SK-N-SH (cell line): ENCODE results near the gene PFKFB3. TPM values are rescaled to one million over a fixed set of nuclear protein-coding genes. Genes with fewer than 3 reads are reported as not detected.

Experiments used
- CTCF ChIA-PET: fragments of 300-600, 350-600 bp; formaldehyde crosslinking; extraction: SDS; loops from one replicate; lab custom pipeline; 2021; lab: Yijun Ruan, JAX
- POLR2A ChIA-PET: fragments of 350-600 bp; sonication (Branson Sonifier 250); formaldehyde crosslinking; extraction: SDS; loops from one replicate; lab custom pipeline; 2020; ENCODE audit warnings: antibody characterized with exemption, inconsistent platforms; lab: Yijun Ruan, JAX
- DNase-seq: peaks from one replicate; pipeline ENCODE4 v3.0.0; 2012
- H2AFZ ChIP-seq: fragments of 200-600 bp; sonication (generic); 2 replicates; pipeline ENCODE4 v1.8.1; 2016; ENCODE audit warnings: antibody characterized with exemption, mild to moderate bottlenecking, low read depth
- H3F3A ChIP-seq: fragments of 200-600 bp; sonication (generic); replicated peaks from 2 replicates; pipeline ENCODE3; 2016; ENCODE audit warnings: antibody characterized with exemption, mild to moderate bottlenecking; ENCODE audit not compliant: insufficient read depth
- H3K27ac ChIP-seq, 2 experiments: fragments of 200-500 bp in 1 of 2; fragments of 200-600 bp in 1 of 2; sonication (Bioruptor generic) in 1 of 2; sonication (generic), shearing (Covaris generic) in 1 of 2; 2 replicates each; pipeline versions ENCODE4 v1.5.1 to v1.6.1; 2014 to 2016; ENCODE audit warnings: low read depth in 2 of 2, inconsistent platforms in 1 of 2, low read length in 1 of 2, mild to moderate bottlenecking in 1 of 2, mixed read lengths in 1 of 2
- H3K27me3 ChIP-seq: fragments of 200-600 bp; sonication (generic), shearing (Covaris generic); 2 replicates; pipeline ENCODE4 v1.6.1; 2016; ENCODE audit warnings: mixed run types; ENCODE audit not compliant: insufficient read depth
- H3K36me3 ChIP-seq, 2 experiments: fragments of 200-500 bp in 1 of 2; fragments of 200-600 bp in 1 of 2; sonication (Bioruptor generic) in 1 of 2; sonication (generic) in 1 of 2; replicated peaks in 1 of 2; 2 replicates each; pipeline versions ENCODE3 to v1.5.1; 2014 to 2016; ENCODE audit warnings: low read length in 1 of 2, mild to moderate bottlenecking in 1 of 2; ENCODE audit not compliant: insufficient read depth in 2 of 2, control insufficient read depth in 1 of 2
- H3K4me1 ChIP-seq, 2 experiments: fragments of 200-500 bp in 1 of 2; fragments of 200-600 bp in 1 of 2; sonication (Bioruptor generic) in 1 of 2; sonication (generic), shearing (Covaris generic) in 1 of 2; 2 replicates each; pipeline versions ENCODE4 v1.5.1 to v1.6.1; 2014 to 2016; ENCODE audit warnings: low read depth in 1 of 2, low read length in 1 of 2, mixed run types in 1 of 2; ENCODE audit not compliant: insufficient read depth in 2 of 2, control insufficient read depth in 1 of 2
- H3K4me2 ChIP-seq: fragments of 200-600 bp; sonication (generic), shearing (Covaris generic); 2 replicates; pipeline ENCODE4 v1.6.1; 2017; ENCODE audit warnings: mixed run types
- H3K4me3 ChIP-seq, 2 experiments: fragments of 200-500 bp in 1 of 2; fragments of 200-600 bp in 1 of 2; sonication (Bioruptor generic) in 1 of 2; sonication (generic), shearing (Covaris generic) in 1 of 2; 2 replicates each; pipeline versions ENCODE4 v1.5.1 to v1.8.1; 2014 to 2016; ENCODE audit warnings: low read depth in 2 of 2, inconsistent platforms in 1 of 2, low read length in 1 of 2, mild to moderate bottlenecking in 1 of 2, mixed read lengths in 1 of 2, moderate library complexity in 1 of 2
- H3K79me2 ChIP-seq: fragments of 200-600 bp; sonication (generic); 2 replicates; pipeline ENCODE4 v1.8.1; 2017; ENCODE audit warnings: mild to moderate bottlenecking; ENCODE audit not compliant: insufficient read depth
- H3K9ac ChIP-seq: fragments of 200-600 bp; sonication (generic); 2 replicates; pipeline ENCODE4 v1.6.1; 2017; ENCODE audit warnings: mixed run types
- H3K9me2 ChIP-seq: fragments of 200-600 bp; sonication (generic); 2 replicates; pipeline ENCODE4 v1.6.1; 2017; ENCODE audit warnings: mixed run types
- H3K9me3 ChIP-seq: fragments of 200-600 bp; sonication (generic); 2 replicates; pipeline ENCODE4 v1.6.1; 2017; ENCODE audit warnings: mixed run types, mild to moderate bottlenecking, moderate library complexity
- H4K20me1 ChIP-seq: fragments of 200-600 bp; sonication (generic); 2 replicates; pipeline ENCODE4 v1.6.1; 2017; ENCODE audit warnings: mild to moderate bottlenecking, mixed run types; ENCODE audit not compliant: insufficient read depth
- CTCF ChIP-seq: fragments of 200-600 bp; sonication (generic); IDR thresholded peaks from 2 replicates; pipeline ENCODE4 v1.6.1; 2017; ENCODE audit warnings: antibody characterized with exemption, mild to moderate bottlenecking, moderate library complexity
- EP300 ChIP-seq, 2 experiments: IDR thresholded peaks; 2 replicates each; pipeline versions ENCODE4 v1.4.0 to v1.6.1; 2012; ENCODE audit warnings: borderline replicate concordance in 1 of 2, low read depth in 1 of 2, low read length in 1 of 2
- EZH2phosphoT487 ChIP-seq: fragments of 200-600 bp; sonication (generic); IDR thresholded peaks from 2 replicates; pipeline ENCODE4 v1.6.1; 2017; ENCODE audit warnings: low read depth, mixed run types, mild to moderate bottlenecking, antibody characterized with exemption, moderate library complexity, borderline replicate concordance
- GABPA ChIP-seq: IDR thresholded peaks from 2 replicates; pipeline ENCODE4 v1.4.0; 2012; ENCODE audit warnings: low read depth, mild to moderate bottlenecking
- GATA2 ChIP-seq: sonication (generic); formaldehyde crosslinking; IDR thresholded peaks from 2 replicates; pipeline ENCODE4 v1.5.0; 2020; ENCODE audit warnings: mild to moderate bottlenecking, missing genetic modification reagents
- IRF3 ChIP-seq: fragments of 150-350 bp; IDR thresholded peaks from 2 replicates; pipeline ENCODE4 v1.6.1; 2016; ENCODE audit warnings: mild to moderate bottlenecking, low read depth, low read length
- NRF1 ChIP-seq: IDR thresholded peaks from 2 replicates; pipeline ENCODE4 v1.6.1; 2012; ENCODE audit warnings: low read depth, mild to moderate bottlenecking, low read length
- POLR2AphosphoS5 ChIP-seq: IDR thresholded peaks from 2 replicates; pipeline ENCODE4 v1.6.1; 2012; ENCODE audit warnings: low read depth, low read length
- RFX5 ChIP-seq: IDR thresholded peaks from 2 replicates; pipeline ENCODE4 v1.6.1; 2012; ENCODE audit warnings: mild to moderate bottlenecking, improper control_type of control experiment, low read length
- RXRA ChIP-seq: IDR thresholded peaks from 2 replicates; pipeline ENCODE4 v1.4.0; 2012; ENCODE audit warnings: low read depth, mild to moderate bottlenecking, borderline replicate concordance
- SIN3A ChIP-seq: IDR thresholded peaks from 2 replicates; pipeline ENCODE4 v1.6.1; 2012; ENCODE audit warnings: low read depth, mild to moderate bottlenecking, low read length, moderate library complexity, borderline replicate concordance
- USF1 ChIP-seq: IDR thresholded peaks from 2 replicates; pipeline ENCODE4 v1.4.0; 2012; ENCODE audit warnings: low read depth, borderline replicate concordance
- WGBS: methylation state at CpG from one replicate; pipeline ENCODE4 v1.1.6; 2017; ENCODE audit warnings: low lambda C conversion rate; 5-methylcytosine and 5-hydroxymethylcytosine counted together
- polyA plus RNA-seq, 3 experiments: library from polyadenylated mRNA; depleted of rRNA; stranded (reverse); fragments of >200 nt; gene quantifications; 2 replicates each; pipeline ENCODE4 v1.2.3, GENCODE V29; 2012
- TF ChIP-seq, protein P1 (sequence below): IDR thresholded peaks from 2 replicates; pipeline ENCODE4 v1.6.1; 2012; ENCODE audit warnings: mild to moderate bottlenecking, low read depth, low read length, moderate library complexity

Gene PFKFB3
- polyA plus RNA-seq, 1 of the 3 experiments (the other 2 are of a cell fraction): 59.7 TPM

DNA sequence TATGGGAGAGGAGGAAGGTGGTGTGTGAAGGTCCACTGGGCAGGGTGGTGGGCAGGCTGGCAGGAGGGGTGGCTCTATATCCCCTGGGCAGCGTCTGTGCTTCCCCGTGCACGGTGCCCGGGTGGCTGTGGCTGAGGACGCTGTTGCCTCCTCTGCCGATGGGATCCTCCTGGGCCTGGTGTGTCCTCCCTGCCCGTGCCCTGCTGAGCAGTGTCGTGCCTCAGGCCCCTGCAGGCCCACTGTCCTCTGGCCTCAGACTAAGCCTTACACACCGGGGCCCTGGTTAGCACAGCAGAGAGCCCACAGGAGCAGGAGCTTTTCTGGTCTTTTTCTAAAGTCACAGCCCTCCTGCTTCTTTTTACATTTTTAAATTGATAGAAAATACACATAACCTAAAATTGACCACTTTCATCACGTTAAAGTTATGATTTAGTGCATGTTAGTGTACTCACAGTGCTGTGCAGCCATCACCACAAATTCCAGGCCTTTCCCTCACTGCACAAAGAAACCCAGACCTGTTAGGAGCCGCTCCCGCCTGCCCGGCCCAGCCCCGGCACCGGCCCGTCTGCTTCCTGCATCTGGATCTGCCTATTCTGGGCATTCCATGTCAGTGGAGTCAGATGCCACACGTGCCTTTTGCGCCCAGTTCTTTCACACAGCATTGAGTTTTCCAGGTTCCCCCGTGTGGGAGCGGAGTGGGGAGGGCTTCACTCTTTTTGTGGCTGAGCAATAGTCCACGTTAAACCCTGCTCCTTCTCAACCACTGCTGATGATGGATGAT lies 19.4 kb downstream of the PFKFB3 start (continued):
- TF ChIP-seq IRF3 (no peak), SIN3A (0 out of 2 replicates have a peak, but pooled peaks have one; percentile 27), GABPA (no peak), EZH2phosphoT487 (no peak)
- TF ChIP-seq, protein P1, sequence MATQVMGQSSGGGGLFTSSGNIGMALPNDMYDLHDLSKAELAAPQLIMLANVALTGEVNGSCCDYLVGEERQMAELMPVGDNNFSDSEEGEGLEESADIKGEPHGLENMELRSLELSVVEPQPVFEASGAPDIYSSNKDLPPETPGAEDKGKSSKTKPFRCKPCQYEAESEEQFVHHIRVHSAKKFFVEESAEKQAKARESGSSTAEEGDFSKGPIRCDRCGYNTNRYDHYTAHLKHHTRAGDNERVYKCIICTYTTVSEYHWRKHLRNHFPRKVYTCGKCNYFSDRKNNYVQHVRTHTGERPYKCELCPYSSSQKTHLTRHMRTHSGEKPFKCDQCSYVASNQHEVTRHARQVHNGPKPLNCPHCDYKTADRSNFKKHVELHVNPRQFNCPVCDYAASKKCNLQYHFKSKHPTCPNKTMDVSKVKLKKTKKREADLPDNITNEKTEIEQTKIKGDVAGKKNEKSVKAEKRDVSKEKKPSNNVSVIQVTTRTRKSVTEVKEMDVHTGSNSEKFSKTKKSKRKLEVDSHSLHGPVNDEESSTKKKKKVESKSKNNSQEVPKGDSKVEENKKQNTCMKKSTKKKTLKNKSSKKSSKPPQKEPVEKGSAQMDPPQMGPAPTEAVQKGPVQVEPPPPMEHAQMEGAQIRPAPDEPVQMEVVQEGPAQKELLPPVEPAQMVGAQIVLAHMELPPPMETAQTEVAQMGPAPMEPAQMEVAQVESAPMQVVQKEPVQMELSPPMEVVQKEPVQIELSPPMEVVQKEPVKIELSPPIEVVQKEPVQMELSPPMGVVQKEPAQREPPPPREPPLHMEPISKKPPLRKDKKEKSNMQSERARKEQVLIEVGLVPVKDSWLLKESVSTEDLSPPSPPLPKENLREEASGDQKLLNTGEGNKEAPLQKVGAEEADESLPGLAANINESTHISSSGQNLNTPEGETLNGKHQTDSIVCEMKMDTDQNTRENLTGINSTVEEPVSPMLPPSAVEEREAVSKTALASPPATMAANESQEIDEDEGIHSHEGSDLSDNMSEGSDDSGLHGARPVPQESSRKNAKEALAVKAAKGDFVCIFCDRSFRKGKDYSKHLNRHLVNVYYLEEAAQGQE: no peak
- TF ChIP-seq, all 33 proteins: peak for 6

DNA sequence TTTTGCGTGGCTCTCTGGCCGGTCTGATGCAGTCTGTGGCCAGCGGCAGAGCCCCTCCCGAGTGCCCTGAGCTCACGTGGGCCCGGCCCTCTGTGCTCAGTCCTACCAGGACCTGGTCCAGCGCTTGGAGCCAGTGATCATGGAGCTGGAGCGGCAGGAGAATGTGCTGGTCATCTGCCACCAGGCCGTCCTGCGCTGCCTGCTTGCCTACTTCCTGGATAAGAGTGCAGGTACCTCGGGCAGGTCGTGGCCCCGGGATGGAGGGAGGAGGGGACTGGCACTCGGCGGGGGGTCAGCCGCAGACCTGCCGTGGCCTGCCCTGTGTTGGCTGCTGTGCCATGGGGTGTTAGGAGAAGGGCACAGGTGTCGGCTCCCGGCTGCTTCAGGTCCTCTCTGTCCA lies 20.0 kb downstream of the PFKFB3 start:
- no peak for DNase-seq
- H3K9me2 ChIP-seq: no peaks in the 10 kb centered on the region
- H3K9ac ChIP-seq: peak overlapping the region; percentile 43; the same call in 1 of the 2 replicates
- H3K27ac ChIP-seq: peak overlapping the region in 1 of 2 experiments; percentile 61
- no peaks in the 10 kb centered on the region for H3K9me3 ChIP-seq
- ChIA-PET POLR2A (no interaction called here), CTCF (interaction anchor here (0.8 to 1.5 kb wide), 2 partner anchors 9 to 13 kb away, joined by 3 to 4 read pairs; no protein-coding TSS in a partner anchor)
- peaks cover 59% of the 10 kb centered on the region for H3K79me2 ChIP-seq
- peaks cover 45% of the 10 kb centered on the region for H3F3A ChIP-seq
- no peak overlapping the region for H2AFZ ChIP-seq
- H3K4me1 ChIP-seq: peaks cover 0 to 35% of the 10 kb centered on the region in 2 experiments; a peak in 3 of 4 replicates
- WGBS: 80% methylated on average over 1 of the region's 19 CpGs
- H3K4me3 ChIP-seq: no peak overlapping the region
- no peak overlapping the region for H3K4me2 ChIP-seq
- H4K20me1 ChIP-seq: peaks cover 3% of the 10 kb centered on the region; the same call in 1 of the 2 replicates
- TF ChIP-seq GATA2 (CRISPR knock-in tag) (no peak), USF1 (no peak), POLR2AphosphoS5 (no peak), RFX5 (no peak), RXRA (no peak), CTCF (no peak), IRF3 (no peak), EP300 (IDR thresholded peaks at IDR 0.05; ENCODE audit: borderline replicate concordance in 1 of 2, low read depth in 1 of 2, low read length in 1 of 2) (no peak), NRF1 (no peak)
- H3K36me3 ChIP-seq: peaks cover 66 to 78% of the 10 kb centered on the region in 2 experiments
- no peaks in the 10 kb centered on the region for H3K27me3 ChIP-seq
